GM12878 (cell line): Measurements from ENCODE around the gene KLLN. TPM values are rescaled to one million over a fixed set of nuclear protein-coding genes. Genes with fewer than 3 reads are reported as not detected.

Source experiments
- ATAC-seq: fragments of 200-7000 bp; cut with Tn5 transposase; 3 replicates; pipeline ENCODE4 v1.9.1; 2020; ENCODE audit warnings: mild to moderate bottlenecking, moderate library complexity
- BruUV-seq: library from RNA; stranded (reverse); fragments of 400-500 nt; replicated peaks from 2 replicates; lab custom pipeline; 2021; lab: Mats Ljungman, UMichigan
- CTCF ChIA-PET: fragments of 300-600 bp; sonication (Branson Sonifier 250); formaldehyde crosslinking; extraction: SDS; loops from one replicate; lab custom pipeline; 2021; ENCODE audit warnings: inconsistent platforms; lab: Yijun Ruan, JAX
- POLR2A ChIA-PET: fragments of 350-600 bp; formaldehyde crosslinking; extraction: SDS; loops from one replicate; lab custom pipeline; 2021; ENCODE audit warnings: inconsistent platforms; lab: Charles Lee
- RAD21 ChIA-PET: fragments of 300-600 bp; sonication (Branson Sonifier 250); formaldehyde crosslinking; loops from one replicate; lab custom pipeline; 2023; ENCODE audit warnings: antibody characterized with exemption; ENCODE audit not compliant: unreplicated experiment; lab: Charles Lee
- SMC1A ChIA-PET: fragments of 300-600 bp; sonication (Branson Sonifier 250); formaldehyde crosslinking; loops from one replicate; lab custom pipeline; 2023; ENCODE audit not compliant: unreplicated experiment, uncharacterized antibody; lab: Charles Lee
- DNase-seq: peaks from one replicate; pipeline ENCODE4 v3.0.0-alpha.2; 2011; ENCODE audit warnings: low read depth, low spot score
- FAIRE-seq: peaks from 3 replicates; lab custom pipeline; 2011; peaks lifted over from hg19 to GRCh38; lab: Jason Lieb, UNC
- H2AFZ ChIP-seq: 2 replicates; pipeline ENCODE4 v1.6.0; 2011; ENCODE audit warnings: low read depth, low read length, control low read depth; ENCODE audit not compliant: control insufficient read depth
- H3K27ac ChIP-seq: 2 replicates; pipeline ENCODE4 v1.5.1; 2011; ENCODE audit warnings: control low read depth; ENCODE audit not compliant: control insufficient read depth, insufficient read depth
- H3K27me3 ChIP-seq, 2 experiments: replicated peaks in 1 of 2; 2 replicates each; pipeline versions ENCODE4 v1.6.0 to v1.6.1; 2011; ENCODE audit warnings: low read length in 1 of 2; ENCODE audit not compliant: control insufficient read depth in 2 of 2, insufficient read depth in 2 of 2
- H3K36me3 ChIP-seq, 2 experiments: 2 replicates each; pipeline ENCODE4 v1.5.1; 2011; ENCODE audit warnings: low read length in 1 of 2; ENCODE audit not compliant: control insufficient read depth in 2 of 2, insufficient read depth in 2 of 2
- H3K4me1 ChIP-seq: 2 replicates; pipeline ENCODE4 v1.6.1; 2011; ENCODE audit warnings: mild to moderate bottlenecking, low read length, moderate library complexity, mixed read lengths; ENCODE audit not compliant: control insufficient read depth, insufficient read depth
- H3K4me2 ChIP-seq: 2 replicates; pipeline ENCODE4 v1.6.0; 2011; ENCODE audit warnings: control low read depth; ENCODE audit not compliant: control insufficient read depth, insufficient read depth
- H3K4me3 ChIP-seq: fragments of 200-600 bp; sonication (generic); 2 replicates; pipeline ENCODE4 v1.5.1; 2016
- H3K79me2 ChIP-seq: 2 replicates; pipeline ENCODE4 v1.6.0; 2011; ENCODE audit warnings: low read length; ENCODE audit not compliant: control insufficient read depth, insufficient read depth
- H3K9ac ChIP-seq: 2 replicates; pipeline ENCODE4 v1.8.0; 2011; ENCODE audit warnings: low read length, control low read depth, mixed read lengths; ENCODE audit not compliant: control insufficient read depth, insufficient read depth
- H3K9me3 ChIP-seq: replicated peaks from 3 replicates; pipeline ENCODE4 v1.5.1; 2011; ENCODE audit warnings: mild to moderate bottlenecking, low read length; ENCODE audit not compliant: control insufficient read depth, insufficient read depth
- H4K20me1 ChIP-seq: 2 replicates; pipeline ENCODE4 v1.6.0; 2011; ENCODE audit not compliant: control insufficient read depth, insufficient read depth
- CBFB ChIP-seq: IDR thresholded peaks from 2 replicates; pipeline ENCODE4 v1.6.1; 2016; ENCODE audit warnings: antibody characterized with exemption, low read depth
- ESRRA ChIP-seq: IDR thresholded peaks from 2 replicates; pipeline ENCODE4 v1.6.1; 2012; ENCODE audit warnings: mild to moderate bottlenecking, low read length, improper control_type of control experiment
- MEF2B ChIP-seq: fragments of 450-650 bp; IDR thresholded peaks from 2 replicates; pipeline ENCODE4 v1.6.1; 2018; ENCODE audit warnings: mild to moderate bottlenecking, moderate library complexity; ENCODE audit not compliant: partially characterized antibody, poor library complexity, severe bottlenecking
- SREBF2 ChIP-seq: IDR thresholded peaks from 2 replicates; pipeline ENCODE4 v1.6.1; 2012; ENCODE audit warnings: mild to moderate bottlenecking, low read length
- in situ Hi-C: fragments of 300-500 bp; cut with MboI; formaldehyde crosslinking; loops from 9 replicates; pipeline ENCODE4 v1.14.3; 2018; ENCODE audit warnings: mixed read lengths
- intact Hi-C: fragments of 100-400 bp; cut with micrococcal nuclease; formaldehyde crosslinking; loops from one replicate; pipeline ENCODE4 v1.14.2; 2022; ENCODE audit not compliant: unreplicated experiment
- polyA plus RNA-seq, 11 experiments: library from polyadenylated mRNA; depleted of rRNA in 4 of 11; unstranded in 6 of 11; stranded (reverse) in 5 of 11; fragments of >200 nt; fragmentation: Nextera tagmentation in 4 of 11; fragmentation: Illumina TruSeq in 1 of 11; extraction: Ambion mirVana in 4 of 11; extraction: Trizol in 1 of 11; gene quantifications; 1 replicate in 1 of 11; 2 replicates in 10 of 11; pipeline versions ENCODE4 v1.2.1 to v1.2.3, GENCODE V29; 2011 to 2016; ENCODE audit warnings: inconsistent platforms in 2 of 11, missing spikeins in 2 of 11, low read depth in 1 of 11
- total RNA-seq, 4 experiments: library from RNA; depleted of rRNA in 3 of 4; stranded (reverse); fragments of >200 nt in 3 of 4; fragmentation: Illumina TruSeq in 1 of 4; extraction: Trizol in 1 of 4; gene quantifications; 2 replicates each; pipeline versions ENCODE4 v1.2.1 to v1.2.3, GENCODE V29; 2013 to 2021
- TF ChIP-seq, protein P1 (sequence below), 3 experiments: IDR thresholded peaks in 2 of 3; conservative IDR thresholded peaks in 1 of 3; 2 replicates each; pipeline ENCODE4 v1.5.1; 2011; ENCODE audit warnings: low read depth in 3 of 3, low read length in 3 of 3, mild to moderate bottlenecking in 3 of 3, control low read depth in 2 of 3, moderate library complexity in 2 of 3, inconsistent platforms in 1 of 3, mixed read lengths in 1 of 3; ENCODE audit not compliant: control insufficient read depth in 2 of 3, insufficient read depth in 1 of 3; ENCODE audit errors: extremely low read depth in 1 of 3
- TF ChIP-seq, protein P2 (sequence below): fragments of 150-350 bp; IDR thresholded peaks from 2 replicates; pipeline ENCODE4 v1.6.1; 2016; ENCODE audit warnings: low read depth, low read length
- TF ChIP-seq, protein P3 (sequence below): fragments of 450-650 bp; IDR thresholded peaks from 2 replicates; pipeline ENCODE4 v1.6.1; 2017; ENCODE audit warnings: borderline replicate concordance
- TF ChIP-seq, protein P4 (sequence below): fragments of 450-650 bp; IDR thresholded peaks from 2 replicates; pipeline ENCODE4 v1.6.1; 2016; ENCODE audit warnings: mild to moderate bottlenecking

KLLN gene
- total and polyA plus RNA-seq, 10 of the 15 experiments (the other 5 are each of a cell fraction or from before 2014, with no cell fraction given) = 0.87 to 2.2 (median 1.7) TPM

DNA sequence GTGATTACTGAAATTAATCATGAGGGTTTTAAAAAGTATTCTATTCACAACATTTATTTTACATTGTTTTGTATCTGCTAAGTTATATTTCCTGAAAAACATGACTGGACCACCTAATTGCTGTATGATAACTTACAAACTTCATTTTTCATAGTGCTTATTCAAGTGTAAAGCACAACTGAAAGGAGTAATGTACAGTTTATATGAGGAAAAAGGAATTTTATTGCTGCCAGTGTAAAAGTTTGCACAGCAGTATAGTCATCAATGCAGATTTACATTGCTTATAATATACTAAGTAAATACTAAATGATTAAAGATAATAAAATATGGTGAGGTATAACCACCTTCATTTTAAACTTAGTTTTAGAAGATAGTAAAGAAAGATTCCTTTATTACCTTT, 4.1 kb upstream of the KLLN start:
- SMC1A ChIA-PET = interaction anchor here (1.4 kb wide), 1 partner anchor 88 kb away, joined by 4 read pairs; no protein-coding TSS in a partner anchor
- H3K4me2 ChIP-seq = peak overlapping the region; percentile 84
- BruUV-seq = no TSS peak
- H3K9ac ChIP-seq = peak overlapping the region; percentile 90
- CTCF ChIA-PET = interaction anchor here (1.1 kb wide), 1 partner anchor 241 kb away, joined by 6 read pairs; no protein-coding TSS in a partner anchor
- DNase-seq = no peak
- POLR2A ChIA-PET = interaction anchor here (0.8 kb wide), 1 partner anchor 522 kb away, joined by 3 read pairs; no protein-coding TSS in a partner anchor
- H3K9me3 ChIP-seq = no peaks in the 10 kb centered on the region
- TF ChIP-seq MEF2B (no peak), ESRRA (no peak), SREBF2 (no peak), CBFB (no peak)
- TF ChIP-seq, protein P1, sequence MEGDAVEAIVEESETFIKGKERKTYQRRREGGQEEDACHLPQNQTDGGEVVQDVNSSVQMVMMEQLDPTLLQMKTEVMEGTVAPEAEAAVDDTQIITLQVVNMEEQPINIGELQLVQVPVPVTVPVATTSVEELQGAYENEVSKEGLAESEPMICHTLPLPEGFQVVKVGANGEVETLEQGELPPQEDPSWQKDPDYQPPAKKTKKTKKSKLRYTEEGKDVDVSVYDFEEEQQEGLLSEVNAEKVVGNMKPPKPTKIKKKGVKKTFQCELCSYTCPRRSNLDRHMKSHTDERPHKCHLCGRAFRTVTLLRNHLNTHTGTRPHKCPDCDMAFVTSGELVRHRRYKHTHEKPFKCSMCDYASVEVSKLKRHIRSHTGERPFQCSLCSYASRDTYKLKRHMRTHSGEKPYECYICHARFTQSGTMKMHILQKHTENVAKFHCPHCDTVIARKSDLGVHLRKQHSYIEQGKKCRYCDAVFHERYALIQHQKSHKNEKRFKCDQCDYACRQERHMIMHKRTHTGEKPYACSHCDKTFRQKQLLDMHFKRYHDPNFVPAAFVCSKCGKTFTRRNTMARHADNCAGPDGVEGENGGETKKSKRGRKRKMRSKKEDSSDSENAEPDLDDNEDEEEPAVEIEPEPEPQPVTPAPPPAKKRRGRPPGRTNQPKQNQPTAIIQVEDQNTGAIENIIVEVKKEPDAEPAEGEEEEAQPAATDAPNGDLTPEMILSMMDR (IDR thresholded peaks at IDR 0.05 in 2 of 3, conservative IDR thresholded peaks at IDR 0.05 in 1 of 3; ENCODE audit: control insufficient read depth in 2 of 3, extremely low read depth in 1 of 3, insufficient read depth in 1 of 3, low read depth in 3 of 3, low read length in 3 of 3) = no peak
- TF ChIP-seq, protein P2, sequence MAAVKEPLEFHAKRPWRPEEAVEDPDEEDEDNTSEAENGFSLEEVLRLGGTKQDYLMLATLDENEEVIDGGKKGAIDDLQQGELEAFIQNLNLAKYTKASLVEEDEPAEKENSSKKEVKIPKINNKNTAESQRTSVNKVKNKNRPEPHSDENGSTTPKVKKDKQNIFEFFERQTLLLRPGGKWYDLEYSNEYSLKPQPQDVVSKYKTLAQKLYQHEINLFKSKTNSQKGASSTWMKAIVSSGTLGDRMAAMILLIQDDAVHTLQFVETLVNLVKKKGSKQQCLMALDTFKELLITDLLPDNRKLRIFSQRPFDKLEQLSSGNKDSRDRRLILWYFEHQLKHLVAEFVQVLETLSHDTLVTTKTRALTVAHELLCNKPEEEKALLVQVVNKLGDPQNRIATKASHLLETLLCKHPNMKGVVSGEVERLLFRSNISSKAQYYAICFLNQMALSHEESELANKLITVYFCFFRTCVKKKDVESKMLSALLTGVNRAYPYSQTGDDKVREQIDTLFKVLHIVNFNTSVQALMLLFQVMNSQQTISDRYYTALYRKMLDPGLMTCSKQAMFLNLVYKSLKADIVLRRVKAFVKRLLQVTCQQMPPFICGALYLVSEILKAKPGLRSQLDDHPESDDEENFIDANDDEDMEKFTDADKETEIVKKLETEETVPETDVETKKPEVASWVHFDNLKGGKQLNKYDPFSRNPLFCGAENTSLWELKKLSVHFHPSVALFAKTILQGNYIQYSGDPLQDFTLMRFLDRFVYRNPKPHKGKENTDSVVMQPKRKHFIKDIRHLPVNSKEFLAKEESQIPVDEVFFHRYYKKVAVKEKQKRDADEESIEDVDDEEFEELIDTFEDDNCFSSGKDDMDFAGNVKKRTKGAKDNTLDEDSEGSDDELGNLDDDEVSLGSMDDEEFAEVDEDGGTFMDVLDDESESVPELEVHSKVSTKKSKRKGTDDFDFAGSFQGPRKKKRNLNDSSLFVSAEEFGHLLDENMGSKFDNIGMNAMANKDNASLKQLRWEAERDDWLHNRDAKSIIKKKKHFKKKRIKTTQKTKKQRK = no peak
- TF ChIP-seq, protein P3, sequence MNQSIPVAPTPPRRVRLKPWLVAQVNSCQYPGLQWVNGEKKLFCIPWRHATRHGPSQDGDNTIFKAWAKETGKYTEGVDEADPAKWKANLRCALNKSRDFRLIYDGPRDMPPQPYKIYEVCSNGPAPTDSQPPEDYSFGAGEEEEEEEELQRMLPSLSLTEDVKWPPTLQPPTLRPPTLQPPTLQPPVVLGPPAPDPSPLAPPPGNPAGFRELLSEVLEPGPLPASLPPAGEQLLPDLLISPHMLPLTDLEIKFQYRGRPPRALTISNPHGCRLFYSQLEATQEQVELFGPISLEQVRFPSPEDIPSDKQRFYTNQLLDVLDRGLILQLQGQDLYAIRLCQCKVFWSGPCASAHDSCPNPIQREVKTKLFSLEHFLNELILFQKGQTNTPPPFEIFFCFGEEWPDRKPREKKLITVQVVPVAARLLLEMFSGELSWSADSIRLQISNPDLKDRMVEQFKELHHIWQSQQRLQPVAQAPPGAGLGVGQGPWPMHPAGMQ = no peak
- TF ChIP-seq, protein P4, sequence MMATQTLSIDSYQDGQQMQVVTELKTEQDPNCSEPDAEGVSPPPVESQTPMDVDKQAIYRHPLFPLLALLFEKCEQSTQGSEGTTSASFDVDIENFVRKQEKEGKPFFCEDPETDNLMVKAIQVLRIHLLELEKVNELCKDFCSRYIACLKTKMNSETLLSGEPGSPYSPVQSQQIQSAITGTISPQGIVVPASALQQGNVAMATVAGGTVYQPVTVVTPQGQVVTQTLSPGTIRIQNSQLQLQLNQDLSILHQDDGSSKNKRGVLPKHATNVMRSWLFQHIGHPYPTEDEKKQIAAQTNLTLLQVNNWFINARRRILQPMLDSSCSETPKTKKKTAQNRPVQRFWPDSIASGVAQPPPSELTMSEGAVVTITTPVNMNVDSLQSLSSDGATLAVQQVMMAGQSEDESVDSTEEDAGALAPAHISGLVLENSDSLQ = no peak
- TF ChIP-seq, all 136 proteins: peak for 0
- no peaks in the 10 kb centered on the region for H3K4me1 ChIP-seq
- no peak for ATAC-seq
- peak overlapping the region; percentile 90 for H3K27ac ChIP-seq
- RAD21 ChIA-PET = interaction anchor here (1.0 to 1.2 kb wide), 2 partner anchors 8 to 61 kb away, joined by 4 to 5 read pairs; no protein-coding TSS in a partner anchor
- H2AFZ ChIP-seq = no peak overlapping the region
- H3K27me3 ChIP-seq = no peaks in the 10 kb centered on the region
- in situ Hi-C loops (loop anchor here (10.0 kb wide), 1 partner anchor 197 kb away; no protein-coding TSS in a partner anchor), intact Hi-C loops (no loop called here)
- peaks cover 0 to 9% of the 10 kb centered on the region in 2 experiments; a peak in 1 of 4 replicates for H3K36me3 ChIP-seq
- FAIRE-seq = no peak
- H3K4me3 ChIP-seq = peak overlapping the region; percentile 94
- H3K79me2 ChIP-seq = peaks cover 98% of the 10 kb centered on the region
- no peaks in the 10 kb centered on the region for H4K20me1 ChIP-seq
